KMS-11 (cell line): ENCODE results near the gene DOK5.

Experiments
- H2AFZ ChIP-seq: fragments of 200-600 bp; sonication (generic); 2 replicates; pipeline ENCODE4 v1.6.1; 2016; ENCODE audit warnings: antibody characterized with exemption, mixed run types, low read depth
- H3K27ac ChIP-seq: fragments of 200-600 bp; sonication (generic); 2 replicates; pipeline ENCODE4 v1.6.1; 2016; ENCODE audit warnings: mild to moderate bottlenecking, mixed run types
- H3K27me3 ChIP-seq: fragments of 200-600 bp; sonication (generic); 2 replicates; pipeline ENCODE4 v1.6.1; 2017; ENCODE audit warnings: mild to moderate bottlenecking, low read depth, mixed run types, moderate library complexity; ENCODE audit not compliant: insufficient read depth
- H3K36me3 ChIP-seq: fragments of 200-600 bp; sonication (generic); 2 replicates; pipeline ENCODE4 v1.6.1; 2017; ENCODE audit warnings: mild to moderate bottlenecking, mixed run types; ENCODE audit not compliant: insufficient read depth
- H3K4me1 ChIP-seq: fragments of 200-600 bp; sonication (generic); 2 replicates; pipeline ENCODE4 v1.6.1; 2016; ENCODE audit warnings: mild to moderate bottlenecking, low read depth, mixed run types; ENCODE audit not compliant: poor library complexity, severe bottlenecking
- H3K4me2 ChIP-seq: fragments of 200-600 bp; sonication (generic); 2 replicates; pipeline ENCODE4 v1.7.0; 2016; ENCODE audit warnings: mild to moderate bottlenecking, mixed run types
- H3K4me3 ChIP-seq: fragments of 200-600 bp; sonication (generic); IDR thresholded peaks from 2 replicates; pipeline ENCODE4 v1.6.1; 2017; ENCODE audit warnings: low read depth, low read length, mixed read lengths; ENCODE audit not compliant: insufficient read depth
- H3K79me2 ChIP-seq: fragments of 200-600 bp; sonication (generic); 2 replicates; pipeline ENCODE4 v1.6.1; 2016; ENCODE audit warnings: low read depth, mixed run types; ENCODE audit not compliant: insufficient read depth
- H3K9ac ChIP-seq: fragments of 200-600 bp; sonication (generic); 2 replicates; pipeline ENCODE4 v1.6.1; 2016; ENCODE audit warnings: mild to moderate bottlenecking, mixed run types
- H4K20me1 ChIP-seq: fragments of 200-600 bp; sonication (generic); 2 replicates; pipeline ENCODE4 v1.6.1; 2016; ENCODE audit warnings: mild to moderate bottlenecking, mixed run types; ENCODE audit not compliant: insufficient read depth
- TF ChIP-seq, protein P1 (sequence below): fragments of 200-600 bp; sonication (generic); conservative IDR thresholded peaks from 2 replicates; pipeline ENCODE4 v1.6.1; 2017; ENCODE audit warnings: low read depth, mild to moderate bottlenecking, antibody characterized with exemption, low read length, moderate library complexity, mixed read lengths

The DOK5 gene

DNA sequence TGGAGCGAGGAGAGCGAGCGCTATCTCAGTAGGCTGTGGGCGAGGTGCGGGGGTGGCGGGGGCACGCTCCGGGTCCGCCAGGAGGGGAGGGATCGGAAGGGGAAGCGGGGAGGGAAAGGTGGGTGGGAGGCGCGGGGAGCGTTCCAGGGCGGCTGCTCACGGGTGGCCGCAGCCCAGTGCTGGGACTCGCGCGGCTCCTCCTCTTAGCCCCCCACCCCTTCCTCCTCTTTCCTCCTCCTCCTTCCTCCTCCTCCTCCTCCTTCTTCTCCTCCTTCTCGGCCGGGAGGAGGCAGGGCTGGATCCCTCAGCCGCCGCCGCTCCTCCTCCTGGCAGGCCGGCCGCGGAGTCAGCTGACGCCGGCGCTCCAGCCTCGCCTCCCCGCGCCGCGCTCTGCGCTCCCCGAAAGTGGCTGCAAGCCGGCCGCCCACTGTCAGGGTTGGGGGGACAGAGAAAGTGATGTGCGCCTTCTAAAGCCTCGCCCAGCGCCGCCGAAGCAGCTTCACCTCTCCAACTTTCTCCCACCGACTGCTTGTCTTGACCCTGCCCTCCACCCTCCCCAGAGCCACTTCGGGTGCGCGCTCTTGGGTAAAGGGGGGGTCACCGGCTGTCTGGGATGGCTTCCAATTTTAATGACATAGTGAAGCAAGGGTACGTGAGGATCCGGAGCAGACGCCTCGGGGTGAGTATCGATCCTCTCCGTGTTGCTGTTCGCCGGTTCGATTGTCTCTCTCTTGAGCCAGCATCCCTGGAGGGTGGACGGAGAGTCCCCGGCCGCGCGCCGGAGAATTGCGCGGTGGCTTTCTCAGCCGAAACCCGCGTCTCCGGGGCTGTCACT, at the start of gene DOK5:
Gene DOK5, plus strand, starts transcription at position 260 of the 835 bp plus-strand sequence. Its CDS starts 354 bp downstream, at position 614.
- no peak within 1 kb of the TSS for H3K4me3 ChIP-seq
- H3K4me1 ChIP-seq, result no peaks in the 10 kb centered on the region
- H2AFZ ChIP-seq, result no peak within 1 kb of the TSS
- H4K20me1 ChIP-seq, result no peaks in the 10 kb centered on the region
- H3K27ac ChIP-seq, result no peak within 1 kb of the TSS
- TF ChIP-seq, protein P1, sequence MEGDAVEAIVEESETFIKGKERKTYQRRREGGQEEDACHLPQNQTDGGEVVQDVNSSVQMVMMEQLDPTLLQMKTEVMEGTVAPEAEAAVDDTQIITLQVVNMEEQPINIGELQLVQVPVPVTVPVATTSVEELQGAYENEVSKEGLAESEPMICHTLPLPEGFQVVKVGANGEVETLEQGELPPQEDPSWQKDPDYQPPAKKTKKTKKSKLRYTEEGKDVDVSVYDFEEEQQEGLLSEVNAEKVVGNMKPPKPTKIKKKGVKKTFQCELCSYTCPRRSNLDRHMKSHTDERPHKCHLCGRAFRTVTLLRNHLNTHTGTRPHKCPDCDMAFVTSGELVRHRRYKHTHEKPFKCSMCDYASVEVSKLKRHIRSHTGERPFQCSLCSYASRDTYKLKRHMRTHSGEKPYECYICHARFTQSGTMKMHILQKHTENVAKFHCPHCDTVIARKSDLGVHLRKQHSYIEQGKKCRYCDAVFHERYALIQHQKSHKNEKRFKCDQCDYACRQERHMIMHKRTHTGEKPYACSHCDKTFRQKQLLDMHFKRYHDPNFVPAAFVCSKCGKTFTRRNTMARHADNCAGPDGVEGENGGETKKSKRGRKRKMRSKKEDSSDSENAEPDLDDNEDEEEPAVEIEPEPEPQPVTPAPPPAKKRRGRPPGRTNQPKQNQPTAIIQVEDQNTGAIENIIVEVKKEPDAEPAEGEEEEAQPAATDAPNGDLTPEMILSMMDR, result no peak
- H3K9ac ChIP-seq, result no peak within 1 kb of the TSS
- no peaks in the 10 kb centered on the region for H3K27me3 ChIP-seq
- H3K79me2 ChIP-seq, result no peaks in the 10 kb centered on the region
- no peak within 1 kb of the TSS for H3K4me2 ChIP-seq
- H3K36me3 ChIP-seq, result no peaks in the 10 kb centered on the region

DNA sequence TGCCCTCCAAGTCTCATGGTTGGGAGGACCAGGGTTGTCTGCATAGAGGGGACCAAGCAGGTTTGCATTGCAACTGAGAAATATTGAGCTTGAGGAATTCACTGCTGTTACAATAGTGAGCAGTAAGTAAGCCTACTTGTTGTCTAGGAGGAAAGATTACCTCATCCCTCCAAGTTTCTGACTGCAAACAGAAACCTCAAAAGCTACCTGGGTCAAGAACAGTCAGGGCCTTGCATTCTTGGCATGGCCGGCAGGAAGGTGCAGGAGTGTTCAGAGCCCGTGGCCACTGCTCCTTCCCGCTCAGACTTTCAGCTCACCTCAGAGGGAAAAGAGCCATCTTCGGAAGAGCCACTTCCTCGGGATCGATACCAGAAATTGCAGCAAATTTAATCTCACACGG, 46.0 kb upstream of the DOK5 start:
- H2AFZ ChIP-seq, result no peak overlapping the region
- TF ChIP-seq, protein P1, result no peak

DNA sequence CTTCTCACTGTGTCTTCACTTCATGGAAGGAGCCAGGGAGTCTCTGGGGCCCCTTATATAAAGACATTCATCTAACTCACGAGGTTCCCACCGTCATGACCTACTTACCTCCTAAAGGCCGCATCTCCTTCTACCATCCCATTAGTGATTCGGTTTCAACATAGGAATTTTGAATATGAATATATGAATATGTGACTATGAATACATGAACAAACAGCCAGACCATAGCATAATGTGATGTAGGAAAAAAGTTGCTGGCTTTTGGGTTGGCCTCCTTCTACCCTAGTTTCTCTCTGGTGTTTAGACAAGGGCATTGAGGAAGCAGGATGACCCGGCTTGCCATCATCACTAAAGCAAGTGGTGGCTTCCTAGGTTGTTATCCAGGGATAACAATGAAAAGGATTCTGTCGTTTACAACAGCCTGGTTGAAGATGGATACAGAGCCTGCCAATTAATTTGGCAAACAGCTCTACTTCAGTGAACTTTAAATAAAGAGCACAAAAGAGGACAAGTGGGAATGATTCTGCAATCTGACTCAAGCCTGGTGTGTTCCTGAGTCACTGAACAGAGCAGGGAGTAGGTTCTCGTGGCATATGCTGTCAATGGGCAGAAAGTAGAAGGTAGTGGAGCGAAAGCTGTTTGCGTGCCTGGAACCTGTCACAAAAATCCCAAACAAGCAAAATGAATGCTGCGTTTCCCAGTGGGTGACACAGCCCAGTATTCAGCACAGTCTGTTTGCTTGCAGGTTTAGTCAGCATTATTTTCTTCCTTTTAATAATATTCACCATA, 44.0 kb upstream of the DOK5 start:
- no peak overlapping the region for H3K4me2 ChIP-seq
- H3K4me1 ChIP-seq, result no peaks in the 10 kb centered on the region
- no peaks in the 10 kb centered on the region for H4K20me1 ChIP-seq
- no peaks in the 10 kb centered on the region for H3K27me3 ChIP-seq
- TF ChIP-seq, protein P1, result no peak
- no peak overlapping the region for H3K4me3 ChIP-seq
- H3K79me2 ChIP-seq, result no peaks in the 10 kb centered on the region
- no peak overlapping the region for H2AFZ ChIP-seq
- no peak overlapping the region for H3K27ac ChIP-seq
- H3K36me3 ChIP-seq, result no peaks in the 10 kb centered on the region
- no peak overlapping the region for H3K9ac ChIP-seq

More for the DNA sequence above, 46.0 kb upstream of the DOK5 start:
- H3K4me1 ChIP-seq, result no peaks in the 10 kb centered on the region
- H3K4me3 ChIP-seq, result no peak overlapping the region
- H3K27ac ChIP-seq, result no peak overlapping the region
- H3K4me2 ChIP-seq, result no peak overlapping the region
- no peaks in the 10 kb centered on the region for H3K27me3 ChIP-seq
- no peak overlapping the region for H3K9ac ChIP-seq
- no peaks in the 10 kb centered on the region for H3K79me2 ChIP-seq
- no peaks in the 10 kb centered on the region for H3K36me3 ChIP-seq
- no peaks in the 10 kb centered on the region for H4K20me1 ChIP-seq

DNA sequence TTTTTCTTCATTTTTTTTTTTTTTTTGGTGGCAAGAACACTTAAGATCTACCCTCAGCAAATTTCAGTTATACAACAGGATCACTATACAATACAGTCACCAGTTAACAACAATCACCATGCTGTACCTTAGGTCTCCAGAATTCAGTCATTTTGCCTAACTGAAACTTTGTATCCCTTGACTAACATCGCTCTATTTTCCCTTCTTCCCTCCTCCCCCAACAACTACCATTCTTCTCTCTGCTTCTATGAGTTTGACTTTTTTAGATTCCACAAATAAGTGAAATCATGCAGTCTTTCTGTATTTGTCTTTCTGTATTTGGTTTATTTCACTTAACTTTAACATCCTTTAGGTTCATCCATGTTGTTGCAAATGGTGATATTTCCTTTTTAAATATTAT, 42.4 kb upstream of the DOK5 start:
- Histone ChIP-seq H3K4me2 (no peak overlapping the region), H2AFZ (no peak overlapping the region), H3K4me3 (no peak overlapping the region), H3K36me3 (no peaks in the 10 kb centered on the region), H4K20me1 (no peaks in the 10 kb centered on the region), H3K9ac (no peak overlapping the region), H3K27me3 (no peaks in the 10 kb centered on the region), H3K4me1 (no peaks in the 10 kb centered on the region), H3K27ac (no peak overlapping the region), H3K79me2 (no peaks in the 10 kb centered on the region)
- TF ChIP-seq, protein P1, result no peak
